Peyer's patch (tissue), 4 donors: ENCODE results near the gene LSM3.

Source experiments
- POLR2A ChIP-seq, 2 donors: fragments of 450-650 bp; IDR thresholded peaks; one replicate each; pipeline ENCODE4 v1.5.1; 2017; ENCODE audit warnings: antibody characterized with exemption in 2 of 2, mild to moderate bottlenecking in 2 of 2, moderate library complexity in 2 of 2
- TF ChIP-seq, protein P1 (sequence below), 6 experiments: fragments of 450-650 bp in 4 of 6; fragments of 200-600 bp in 2 of 6; sonication (generic) in 1 of 6; IDR thresholded peaks; one replicate each; pipeline ENCODE4 v1.5.1; 2017 to 2019; ENCODE audit warnings: antibody characterized with exemption in 6 of 6, mild to moderate bottlenecking in 3 of 6, moderate library complexity in 1 of 6

DNA sequence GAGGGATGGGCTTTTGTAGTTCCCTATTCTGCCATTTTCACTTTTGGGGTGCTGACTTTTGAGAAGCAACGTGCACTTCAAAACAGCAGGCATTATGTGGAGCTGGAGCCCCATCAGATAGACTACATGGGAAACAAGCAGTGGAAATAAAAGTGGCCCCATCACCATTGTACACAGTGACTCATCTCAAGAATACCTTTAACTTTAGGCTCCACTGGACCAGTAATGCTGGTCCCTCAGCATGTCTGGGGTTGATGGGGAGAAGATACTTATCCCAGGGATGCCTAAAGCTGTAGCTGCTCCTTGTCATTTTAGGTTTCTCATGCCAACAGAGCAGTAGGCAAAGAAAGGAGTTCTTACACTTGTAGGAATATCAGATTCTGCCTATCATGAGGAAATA lies 45.0 kb downstream of the LSM3 start:
- TF ChIP-seq, protein P1, sequence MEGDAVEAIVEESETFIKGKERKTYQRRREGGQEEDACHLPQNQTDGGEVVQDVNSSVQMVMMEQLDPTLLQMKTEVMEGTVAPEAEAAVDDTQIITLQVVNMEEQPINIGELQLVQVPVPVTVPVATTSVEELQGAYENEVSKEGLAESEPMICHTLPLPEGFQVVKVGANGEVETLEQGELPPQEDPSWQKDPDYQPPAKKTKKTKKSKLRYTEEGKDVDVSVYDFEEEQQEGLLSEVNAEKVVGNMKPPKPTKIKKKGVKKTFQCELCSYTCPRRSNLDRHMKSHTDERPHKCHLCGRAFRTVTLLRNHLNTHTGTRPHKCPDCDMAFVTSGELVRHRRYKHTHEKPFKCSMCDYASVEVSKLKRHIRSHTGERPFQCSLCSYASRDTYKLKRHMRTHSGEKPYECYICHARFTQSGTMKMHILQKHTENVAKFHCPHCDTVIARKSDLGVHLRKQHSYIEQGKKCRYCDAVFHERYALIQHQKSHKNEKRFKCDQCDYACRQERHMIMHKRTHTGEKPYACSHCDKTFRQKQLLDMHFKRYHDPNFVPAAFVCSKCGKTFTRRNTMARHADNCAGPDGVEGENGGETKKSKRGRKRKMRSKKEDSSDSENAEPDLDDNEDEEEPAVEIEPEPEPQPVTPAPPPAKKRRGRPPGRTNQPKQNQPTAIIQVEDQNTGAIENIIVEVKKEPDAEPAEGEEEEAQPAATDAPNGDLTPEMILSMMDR (IDR thresholded peaks at IDR 0.05) = no peak
- TF ChIP-seq POLR2A (IDR thresholded peaks at IDR 0.05) = no peak
